ENCODE data around the gene SFTPB. TPM values are rescaled to one million over a fixed set of nuclear protein-coding genes. Genes with fewer than 3 reads are reported as not detected.
"Not testable (repeated sequence)": the region's sequence is repeated elsewhere in the genome, so short reads cannot be mapped to it uniquely, and the experiment has no call there.

SFTPB gene
- total and polyA plus RNA-seq, 4 donors: not detected

DNA sequence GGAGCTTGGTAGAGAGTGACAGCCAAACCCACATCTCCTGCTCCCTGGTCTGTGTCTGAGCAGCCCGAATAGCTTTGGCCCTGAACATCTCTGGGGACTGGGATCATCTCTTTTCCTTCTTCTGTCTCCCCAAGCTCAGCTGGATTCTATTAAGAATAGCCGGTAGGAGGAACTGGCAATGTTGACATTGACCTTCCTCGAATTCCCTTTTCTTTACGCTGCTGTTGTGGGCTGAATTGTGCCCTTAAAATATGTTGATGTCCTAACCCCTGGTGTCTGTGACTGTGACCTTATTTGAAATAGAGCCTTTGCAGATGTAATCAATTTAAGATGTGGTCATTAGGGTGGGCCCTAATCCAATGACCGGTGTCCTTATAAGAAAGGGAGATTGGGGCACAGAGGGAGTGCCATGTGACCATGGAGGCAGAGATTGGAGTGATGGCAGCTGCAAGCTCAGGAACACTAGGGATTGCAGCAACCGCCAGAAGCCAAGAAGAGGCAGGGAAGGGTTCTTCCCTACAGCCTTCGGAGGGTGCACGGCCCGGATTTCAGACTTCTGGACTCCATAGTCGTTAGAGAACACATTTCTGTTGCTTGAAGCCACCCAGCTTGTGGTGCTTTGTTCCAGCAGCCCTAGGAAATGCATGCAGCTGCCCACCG is 5.8 kb upstream of the SFTPB start:
- H3K9ac ChIP-seq (ENCODE audit: low read depth in 1 of 2, low read length in 2 of 2): no peak overlapping the region
- H3K9me3 ChIP-seq (ENCODE audit: control insufficient read depth in 4 of 4, low read length in 3 of 4): no peaks in the 10 kb centered on the region
- DNase-seq (ENCODE audit: low spot score): no peak
- no peak overlapping the region for H3K4me3 ChIP-seq (ENCODE audit: low read depth in 1 of 3, low read length in 3 of 3)
- peaks cover under 1 to 2% (median 1%) of the 10 kb centered on the region in 4 donors for H3K4me1 ChIP-seq (ENCODE audit: control insufficient read depth in 4 of 4, insufficient read depth in 4 of 4, low read length in 3 of 4)
- no peak overlapping the region for H3K27ac ChIP-seq (ENCODE audit: low read depth in 1 of 2, low read length in 2 of 2)
- no peaks in the 10 kb centered on the region for H3K27me3 ChIP-seq (ENCODE audit: control insufficient read depth in 4 of 4, insufficient read depth in 4 of 4, low read length in 3 of 4)
- H3K36me3 ChIP-seq (ENCODE audit: control insufficient read depth in 4 of 4, insufficient read depth in 3 of 4, low read depth in 1 of 4, low read length in 3 of 4): no peaks in the 10 kb centered on the region
- 88% methylated on average over 11 of the region's 11 CpGs for WGBS
- TF ChIP-seq RAD21 (IDR thresholded peaks at IDR 0.05) (no peak), SP1 (IDR thresholded peaks at IDR 0.05) (no peak), YY1 (IDR thresholded peaks at IDR 0.05) (no peak), GABPA (IDR thresholded peaks at IDR 0.05 in 1 of 2, conservative IDR thresholded peaks at IDR 0.05 in 1 of 2) (no peak), MAX (IDR thresholded peaks at IDR 0.05) (no peak), FOXA2 (IDR thresholded peaks at IDR 0.05) (no peak), FOXA1 (IDR thresholded peaks at IDR 0.05) (no peak), JUND (IDR thresholded peaks at IDR 0.05) (no peak), REST (IDR thresholded peaks at IDR 0.05) (no peak), RXRA (IDR thresholded peaks at IDR 0.05) (no peak), EGR1 (IDR thresholded peaks at IDR 0.05; ENCODE audit: low read depth in 2 of 2) (no peak), HNF4A (conservative IDR thresholded peaks at IDR 0.05) (no peak), HNF4G (IDR thresholded peaks at IDR 0.05) (no peak)
- TF ChIP-seq, protein P1, sequence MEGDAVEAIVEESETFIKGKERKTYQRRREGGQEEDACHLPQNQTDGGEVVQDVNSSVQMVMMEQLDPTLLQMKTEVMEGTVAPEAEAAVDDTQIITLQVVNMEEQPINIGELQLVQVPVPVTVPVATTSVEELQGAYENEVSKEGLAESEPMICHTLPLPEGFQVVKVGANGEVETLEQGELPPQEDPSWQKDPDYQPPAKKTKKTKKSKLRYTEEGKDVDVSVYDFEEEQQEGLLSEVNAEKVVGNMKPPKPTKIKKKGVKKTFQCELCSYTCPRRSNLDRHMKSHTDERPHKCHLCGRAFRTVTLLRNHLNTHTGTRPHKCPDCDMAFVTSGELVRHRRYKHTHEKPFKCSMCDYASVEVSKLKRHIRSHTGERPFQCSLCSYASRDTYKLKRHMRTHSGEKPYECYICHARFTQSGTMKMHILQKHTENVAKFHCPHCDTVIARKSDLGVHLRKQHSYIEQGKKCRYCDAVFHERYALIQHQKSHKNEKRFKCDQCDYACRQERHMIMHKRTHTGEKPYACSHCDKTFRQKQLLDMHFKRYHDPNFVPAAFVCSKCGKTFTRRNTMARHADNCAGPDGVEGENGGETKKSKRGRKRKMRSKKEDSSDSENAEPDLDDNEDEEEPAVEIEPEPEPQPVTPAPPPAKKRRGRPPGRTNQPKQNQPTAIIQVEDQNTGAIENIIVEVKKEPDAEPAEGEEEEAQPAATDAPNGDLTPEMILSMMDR (IDR thresholded peaks at IDR 0.05; ENCODE audit: low read depth, low read length, missing input control): no peak
- TF ChIP-seq, protein P2, sequence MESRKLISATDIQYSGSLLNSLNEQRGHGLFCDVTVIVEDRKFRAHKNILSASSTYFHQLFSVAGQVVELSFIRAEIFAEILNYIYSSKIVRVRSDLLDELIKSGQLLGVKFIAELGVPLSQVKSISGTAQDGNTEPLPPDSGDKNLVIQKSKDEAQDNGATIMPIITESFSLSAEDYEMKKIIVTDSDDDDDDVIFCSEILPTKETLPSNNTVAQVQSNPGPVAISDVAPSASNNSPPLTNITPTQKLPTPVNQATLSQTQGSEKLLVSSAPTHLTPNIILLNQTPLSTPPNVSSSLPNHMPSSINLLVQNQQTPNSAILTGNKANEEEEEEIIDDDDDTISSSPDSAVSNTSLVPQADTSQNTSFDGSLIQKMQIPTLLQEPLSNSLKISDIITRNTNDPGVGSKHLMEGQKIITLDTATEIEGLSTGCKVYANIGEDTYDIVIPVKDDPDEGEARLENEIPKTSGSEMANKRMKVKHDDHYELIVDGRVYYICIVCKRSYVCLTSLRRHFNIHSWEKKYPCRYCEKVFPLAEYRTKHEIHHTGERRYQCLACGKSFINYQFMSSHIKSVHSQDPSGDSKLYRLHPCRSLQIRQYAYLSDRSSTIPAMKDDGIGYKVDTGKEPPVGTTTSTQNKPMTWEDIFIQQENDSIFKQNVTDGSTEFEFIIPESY (IDR thresholded peaks at IDR 0.05): no peak

DNA sequence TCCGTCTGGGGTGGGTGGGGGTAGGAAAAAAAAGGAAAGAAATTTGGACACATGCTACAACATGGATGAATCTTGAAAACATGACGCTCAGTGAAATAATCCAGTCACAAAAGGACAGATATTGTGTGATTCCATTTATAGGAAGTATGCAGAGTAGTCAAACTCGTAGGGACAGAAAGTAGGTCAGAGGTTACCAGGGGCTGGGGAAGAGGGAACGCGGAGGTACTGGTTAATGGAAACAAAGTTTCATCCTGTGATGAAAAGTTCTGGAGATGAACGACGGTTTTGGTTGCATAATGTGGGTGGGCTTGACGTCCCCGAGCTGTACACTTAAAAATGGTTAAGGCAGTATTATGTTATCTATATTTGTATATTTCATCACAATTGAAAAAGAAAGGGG is 4.5 kb upstream of the SFTPB start:
- TF ChIP-seq, protein P1 (IDR thresholded peaks at IDR 0.05; ENCODE audit: low read depth, low read length, missing input control): no peak
- TF ChIP-seq HNF4G (IDR thresholded peaks at IDR 0.05) (no peak), YY1 (IDR thresholded peaks at IDR 0.05) (no peak)
- no peak overlapping the region for H3K27ac ChIP-seq (ENCODE audit: low read depth in 1 of 2, low read length in 2 of 2)
- H3K9me3 ChIP-seq (ENCODE audit: control insufficient read depth in 4 of 4, low read length in 3 of 4): no peaks in the 10 kb centered on the region
- H3K9ac ChIP-seq (ENCODE audit: low read depth in 1 of 2, low read length in 2 of 2): no peak overlapping the region
- H3K4me1 ChIP-seq (ENCODE audit: control insufficient read depth in 4 of 4, insufficient read depth in 4 of 4, low read length in 3 of 4): no peaks in the 10 kb centered on the region
- H3K27me3 ChIP-seq (ENCODE audit: control insufficient read depth in 4 of 4, insufficient read depth in 4 of 4, low read length in 3 of 4): no peaks in the 10 kb centered on the region
- DNase-seq (ENCODE audit: low spot score): no peak
- WGBS: 71% methylated on average over 9 of the region's 9 CpGs
- H3K4me3 ChIP-seq (ENCODE audit: low read depth in 1 of 3, low read length in 3 of 3): no peak overlapping the region
- no peaks in the 10 kb centered on the region for H3K36me3 ChIP-seq (ENCODE audit: control insufficient read depth in 4 of 4, insufficient read depth in 3 of 4, low read depth in 1 of 4, low read length in 3 of 4)

- WGBS: 89% methylated on average over 13 of the region's 13 CpGs
- H3K36me3 ChIP-seq (ENCODE audit: control insufficient read depth in 4 of 4, insufficient read depth in 3 of 4, low read depth in 1 of 4, low read length in 3 of 4); H3K9me3 ChIP-seq (ENCODE audit: control insufficient read depth in 4 of 4, low read length in 3 of 4); H3K4me1 ChIP-seq (ENCODE audit: control insufficient read depth in 4 of 4, insufficient read depth in 4 of 4, low read length in 3 of 4); H3K4me3 ChIP-seq (ENCODE audit: low read depth in 1 of 3, low read length in 3 of 3); H3K27me3 ChIP-seq (ENCODE audit: control insufficient read depth in 4 of 4, insufficient read depth in 4 of 4, low read length in 3 of 4); H3K27ac ChIP-seq (ENCODE audit: low read depth in 1 of 2, low read length in 2 of 2); H3K9ac ChIP-seq (ENCODE audit: low read depth in 1 of 2, low read length in 2 of 2); DNase-seq (ENCODE audit: low spot score): not testable (repeated sequence)
Measured at GRCh38 chr2:85670416-85670815, 2.4 kb upstream of the SFTPB start.

All from liver (tissue), 9 donors.